Muscle of back (tissue), 11 donors: ENCODE data around the gene KLHL8. TPM values are rescaled to one million over a fixed set of nuclear protein-coding genes. Genes with fewer than 3 reads are reported as not detected.
A peak's percentile ranks its signal among the peaks of the same experiment; 100 is the strongest.

Source experiments
- DNase-seq, 3 donors: peaks; one replicate each; pipeline versions ENCODE4 v3.0.0 to v3.0.0-alpha.2; 2013
- polyA plus RNA-seq, 10 donors: library from polyadenylated mRNA; unstranded; fragments of 120-200 nt; gene quantifications; one replicate each; pipeline ENCODE4 v1.2.1, GENCODE V29; 2013; ENCODE audit not compliant: insufficient read length in 10 of 10

KLHL8 gene
- polyA plus RNA-seq, 10 donors, result 7.9 to 13.8 (median 11.1) TPM

- DNase-seq, result no peak
Measured at GRCh38 chr4:87122252-87122651, 98.2 kb downstream of the KLHL8 start.

- DNase-seq, result no peak
Measured at GRCh38 chr4:87121341-87122065, 98.9 kb downstream of the KLHL8 start.

- no peak for DNase-seq
Measured at GRCh38 chr4:87120411-87121162, 99.8 kb downstream of the KLHL8 start.

GRCh38 chr4:87120010-87120409, 100.4 kb downstream of the KLHL8 start:
- DNase-seq, result no peak

GRCh38 chr4:87118826-87119225, 101.6 kb downstream of the KLHL8 start:
- peak in 1 of 3 donors; percentile 30 for DNase-seq

- no peak for DNase-seq
Measured at GRCh38 chr4:87118421-87118820, 102.0 kb downstream of the KLHL8 start.

- no peak for DNase-seq
Measured at GRCh38 chr4:87117732-87118075, 102.7 kb downstream of the KLHL8 start.

- DNase-seq, result no peak
Measured at GRCh38 chr4:87117051-87117731, 103.2 kb downstream of the KLHL8 start.

- DNase-seq, result no peak
Measured at GRCh38 chr4:87116231-87116630, 104.2 kb downstream of the KLHL8 start.

GRCh38 chr4:87114245-87115062, 106.0 kb downstream of the KLHL8 start:
- no peak for DNase-seq

GRCh38 chr4:87112063-87112462, 108.4 kb downstream of the KLHL8 start:
- DNase-seq, result no peak

Other genes with a start within 250 kb of the KLHL8 start
- gene HSD17B13, start 102.3 kb upstream of the KLHL8 start, polyA plus RNA-seq, result under 1 TPM; 0.15 to 0.67 (median 0.37) TPM
- 10 to 100 TPM; 19.1 to 29.0 (median 25.3) TPM for gene HSD17B11, start 170.6 kb upstream of the KLHL8 start, polyA plus RNA-seq
- 10 to 100 TPM; 25.6 to 35.6 (median 29.0) TPM for gene NUDT9, start 202.0 kb upstream of the KLHL8 start, polyA plus RNA-seq